OCI-LY1 (cell line): Measurements from ENCODE around the gene BMPR1A.

ENCODE experiments used
- H2AFZ ChIP-seq: fragments of 200-600 bp; sonication (generic), shearing (Covaris generic); 2 replicates; pipeline ENCODE4 v1.6.0; 2014; ENCODE audit warnings: antibody characterized with exemption, mild to moderate bottlenecking, low read length
- H3F3A ChIP-seq: fragments of 200-600 bp; sonication (generic), shearing (Covaris generic); 2 replicates; pipeline ENCODE4 v1.6.0; 2014; ENCODE audit warnings: mild to moderate bottlenecking, antibody characterized with exemption, low read length, moderate library complexity; ENCODE audit not compliant: insufficient read depth
- H3K27ac ChIP-seq: fragments of 200-600 bp; sonication (generic); 2 replicates; pipeline ENCODE4 v1.5.1; 2014; ENCODE audit warnings: low read length, mixed run types, mild to moderate bottlenecking, low read depth; ENCODE audit not compliant: poor library complexity, severe bottlenecking
- H3K27me3 ChIP-seq: fragments of 200-600 bp; sonication (generic); 2 replicates; pipeline ENCODE4 v1.6.0; 2014; ENCODE audit warnings: antibody characterized with exemption, mild to moderate bottlenecking, low read length, moderate library complexity; ENCODE audit not compliant: insufficient read depth
- H3K36me3 ChIP-seq: fragments of 200-600 bp; sonication (generic); 2 replicates; pipeline ENCODE4 v1.6.1; 2014; ENCODE audit warnings: mild to moderate bottlenecking, antibody characterized with exemption, low read length, moderate library complexity, mixed read lengths; ENCODE audit not compliant: insufficient read depth
- H3K4me1 ChIP-seq: fragments of 200-600 bp; sonication (generic); 2 replicates; pipeline ENCODE4 v1.5.1; 2014; ENCODE audit warnings: mild to moderate bottlenecking, low read length, moderate library complexity; ENCODE audit not compliant: insufficient read depth, severe bottlenecking
- H3K4me2 ChIP-seq: fragments of 200-600 bp; sonication (generic), shearing (Covaris generic); 2 replicates; pipeline ENCODE4 v1.6.1; 2014; ENCODE audit warnings: low read length
- H3K4me3 ChIP-seq: fragments of 200-600 bp; sonication (generic); 2 replicates; pipeline ENCODE4 v1.5.1; 2014; ENCODE audit warnings: low read length, low read depth, mild to moderate bottlenecking, mixed read lengths; ENCODE audit not compliant: poor library complexity, severe bottlenecking
- H3K79me2 ChIP-seq: fragments of 200-600 bp; shearing (Covaris generic); 2 replicates; pipeline ENCODE4 v1.6.1; 2016; ENCODE audit warnings: mixed run types, low read length, mixed read lengths; ENCODE audit not compliant: insufficient read depth
- H3K9ac ChIP-seq: fragments of 200-600 bp; sonication (generic), shearing (Covaris generic); 2 replicates; pipeline ENCODE4 v1.6.1; 2014; ENCODE audit warnings: mild to moderate bottlenecking, low read length, mixed read lengths
- H3K9me2 ChIP-seq: fragments of 200-600 bp; sonication (generic), shearing (Covaris generic); 2 replicates; pipeline ENCODE4 v1.6.1; 2014; ENCODE audit warnings: low read depth, mild to moderate bottlenecking, low read length, mixed read lengths
- H3K9me3 ChIP-seq: fragments of 200-600 bp; shearing (Covaris generic); 2 replicates; pipeline ENCODE4 v1.6.1; 2014; ENCODE audit warnings: low read length, mixed read lengths
- H4K20me1 ChIP-seq: fragments of 200-600 bp; sonication (generic), shearing (Covaris generic); 2 replicates; pipeline ENCODE4 v1.6.0; 2016; ENCODE audit warnings: mild to moderate bottlenecking, low read length; ENCODE audit not compliant: insufficient read depth
- CTCF ChIP-seq: fragments of 200-600 bp; sonication (generic), shearing (Covaris generic); IDR thresholded peaks from 2 replicates; pipeline ENCODE4 v1.5.1; 2017; ENCODE audit warnings: mild to moderate bottlenecking, antibody characterized with exemption, low read length, moderate library complexity, mixed read lengths
- EZH2 ChIP-seq: fragments of 200-600 bp; sonication (generic), shearing (Covaris generic); IDR thresholded peaks from 2 replicates; pipeline ENCODE4 v1.8.0; 2017; ENCODE audit warnings: borderline replicate concordance, mixed run types, mild to moderate bottlenecking, antibody characterized with exemption, low read length, moderate library complexity, mixed read lengths

BMPR1A gene

GRCh38 chr10:86833969-86834368 lies 77.5 kb downstream of the BMPR1A start:
- Histone ChIP-seq H3K9me3 (no peaks in the 10 kb centered on the region), H3K27me3 (no peaks in the 10 kb centered on the region), H4K20me1 (0 out of 2 replicates have a peak, but pooled peaks cover 2% of the 10 kb centered on the region), H3K36me3 (no peaks in the 10 kb centered on the region), H3K79me2 (no peaks in the 10 kb centered on the region), H3K9me2 (no peaks in the 10 kb centered on the region), H3K27ac (no peak overlapping the region), H3K4me1 (no peaks in the 10 kb centered on the region), H3K4me3 (no peak overlapping the region), H2AFZ (no peak overlapping the region), H3K9ac (no peak overlapping the region), H3F3A (no peaks in the 10 kb centered on the region), H3K4me2 (no peak overlapping the region)
- TF ChIP-seq CTCF, result no peak
- no peak for TF ChIP-seq EZH2

- no peak overlapping the region for H3K4me3 ChIP-seq
- H2AFZ ChIP-seq, result no peak overlapping the region
- 0 out of 2 replicates have a peak, but pooled peaks cover 6% of the 10 kb centered on the region for H3K36me3 ChIP-seq
- H3K4me2 ChIP-seq, result no peak overlapping the region
- no peaks in the 10 kb centered on the region for H3F3A ChIP-seq
- no peak for TF ChIP-seq CTCF
- no peak for TF ChIP-seq EZH2
- H3K9me2 ChIP-seq, result no peaks in the 10 kb centered on the region
- no peak overlapping the region for H3K27ac ChIP-seq
- H4K20me1 ChIP-seq, result no peaks in the 10 kb centered on the region
- H3K27me3 ChIP-seq, result no peaks in the 10 kb centered on the region
- H3K9me3 ChIP-seq, result no peaks in the 10 kb centered on the region
- H3K4me1 ChIP-seq, result no peaks in the 10 kb centered on the region
- no peak overlapping the region for H3K9ac ChIP-seq
- no peaks in the 10 kb centered on the region for H3K79me2 ChIP-seq
These were observed 79.6 kb downstream of the BMPR1A start for GRCh38 chr10:86836044-86836443.

GRCh38 chr10:86837663-86838062 lies 81.2 kb downstream of the BMPR1A start:
- TF ChIP-seq EZH2 (no peak), CTCF (no peak)
- Histone ChIP-seq H3K9ac (no peak overlapping the region), H3K27me3 (no peaks in the 10 kb centered on the region), H3F3A (no peaks in the 10 kb centered on the region), H3K9me3 (no peaks in the 10 kb centered on the region), H3K4me3 (no peak overlapping the region), H3K27ac (no peak overlapping the region), H2AFZ (no peak overlapping the region), H3K79me2 (no peaks in the 10 kb centered on the region), H3K9me2 (no peaks in the 10 kb centered on the region), H3K4me2 (no peak overlapping the region), H4K20me1 (no peaks in the 10 kb centered on the region), H3K4me1 (no peaks in the 10 kb centered on the region), H3K36me3 (peaks cover 6% of the 10 kb centered on the region; the same call in 1 of the 2 replicates)
